AG04449 (cell line): ENCODE data around the gene STAT4.
A peak's percentile ranks its signal among the peaks of the same experiment; 100 is the strongest.

Experiments
- CTCF ChIA-PET: fragments of 350-600 bp; formaldehyde crosslinking; extraction: SDS; loops from one replicate; lab custom pipeline; 2021; ENCODE audit warnings: antibody characterized with exemption; lab: Yijun Ruan, JAX
- POLR2A ChIA-PET: fragments of 400-600, 350-600 bp; formaldehyde crosslinking; extraction: SDS; loops from one replicate; lab custom pipeline; 2020; ENCODE audit warnings: antibody characterized with exemption, inconsistent platforms; lab: Yijun Ruan, JAX
- DNase-seq: peaks from one replicate; pipeline ENCODE4 v3.0.0-alpha.2; 2010; ENCODE audit warnings: low read depth, low spot score
- H3K4me3 ChIP-seq: 2 replicates; pipeline ENCODE4 v1.5.1; 2011; ENCODE audit warnings: low read depth, mild to moderate bottlenecking, control low read depth, low read length
- TF ChIP-seq, protein P1 (sequence below): IDR thresholded peaks from one replicate; pipeline ENCODE4 v1.5.1; 2011; ENCODE audit warnings: mild to moderate bottlenecking, moderate library complexity, low read length, control low read depth, inconsistent platforms; ENCODE audit not compliant: insufficient read depth; ENCODE audit errors: missing control alignments

The STAT4 gene

DNA sequence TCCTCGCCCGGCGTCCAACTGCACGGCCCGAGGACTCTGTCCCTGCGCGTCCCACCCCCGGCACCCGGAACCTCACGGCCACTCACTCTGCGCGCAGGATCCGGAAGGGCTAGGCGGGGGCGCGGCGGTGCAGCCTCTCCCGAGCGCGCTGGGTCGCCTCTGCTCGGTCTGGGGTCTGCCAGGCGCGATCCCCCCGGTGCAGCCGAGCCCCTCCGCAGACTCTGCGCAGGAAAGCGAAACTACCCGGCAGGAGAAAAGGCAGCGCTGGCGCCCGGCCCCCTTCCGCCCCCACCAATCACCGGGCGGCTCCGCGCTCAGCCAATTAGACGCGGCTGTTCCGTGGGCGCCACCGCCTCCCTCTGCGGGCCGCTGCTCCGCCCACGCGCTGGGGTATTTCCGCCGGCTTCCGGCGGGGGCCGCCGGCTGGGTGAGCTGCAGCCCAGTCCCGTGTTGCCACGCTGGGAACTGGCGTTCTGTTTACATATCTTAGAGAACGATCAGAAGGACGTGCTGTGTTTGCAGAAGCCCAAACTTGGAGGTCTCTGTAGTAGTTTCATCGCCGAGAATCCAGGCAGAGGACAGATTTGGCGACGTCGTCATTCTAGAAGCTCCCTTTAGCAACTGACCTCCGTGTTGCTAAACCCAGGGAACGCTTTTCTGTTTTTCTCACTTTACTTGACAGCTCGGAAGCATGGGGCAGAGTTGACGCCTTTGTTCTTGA, 136.7 kb downstream of the STAT4 start, which contains the start of gene STAT1:
STAT1 (minus strand) TSS at position 240 of the 721 bp plus-strand sequence. CDS start 4,168 bp downstream, outside the sequence.
- peak; percentile 77 for DNase-seq
- TF ChIP-seq, protein P1, sequence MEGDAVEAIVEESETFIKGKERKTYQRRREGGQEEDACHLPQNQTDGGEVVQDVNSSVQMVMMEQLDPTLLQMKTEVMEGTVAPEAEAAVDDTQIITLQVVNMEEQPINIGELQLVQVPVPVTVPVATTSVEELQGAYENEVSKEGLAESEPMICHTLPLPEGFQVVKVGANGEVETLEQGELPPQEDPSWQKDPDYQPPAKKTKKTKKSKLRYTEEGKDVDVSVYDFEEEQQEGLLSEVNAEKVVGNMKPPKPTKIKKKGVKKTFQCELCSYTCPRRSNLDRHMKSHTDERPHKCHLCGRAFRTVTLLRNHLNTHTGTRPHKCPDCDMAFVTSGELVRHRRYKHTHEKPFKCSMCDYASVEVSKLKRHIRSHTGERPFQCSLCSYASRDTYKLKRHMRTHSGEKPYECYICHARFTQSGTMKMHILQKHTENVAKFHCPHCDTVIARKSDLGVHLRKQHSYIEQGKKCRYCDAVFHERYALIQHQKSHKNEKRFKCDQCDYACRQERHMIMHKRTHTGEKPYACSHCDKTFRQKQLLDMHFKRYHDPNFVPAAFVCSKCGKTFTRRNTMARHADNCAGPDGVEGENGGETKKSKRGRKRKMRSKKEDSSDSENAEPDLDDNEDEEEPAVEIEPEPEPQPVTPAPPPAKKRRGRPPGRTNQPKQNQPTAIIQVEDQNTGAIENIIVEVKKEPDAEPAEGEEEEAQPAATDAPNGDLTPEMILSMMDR: peak; percentile 2
- ChIA-PET CTCF (interaction anchor here (0.7 to 2.4 kb wide), 7 partner anchors 15 to 142 kb away, joined by 3 to 10 read pairs (median 4); no protein-coding TSS in a partner anchor), POLR2A (interaction anchor here (0.8 to 2.0 kb wide), 5 partner anchors 9 to 141 kb away, joined by 3 to 9 read pairs (median 3); no protein-coding TSS in a partner anchor)
- H3K4me3 ChIP-seq: peak within 1 kb of the TSS; percentile 95

DNA sequence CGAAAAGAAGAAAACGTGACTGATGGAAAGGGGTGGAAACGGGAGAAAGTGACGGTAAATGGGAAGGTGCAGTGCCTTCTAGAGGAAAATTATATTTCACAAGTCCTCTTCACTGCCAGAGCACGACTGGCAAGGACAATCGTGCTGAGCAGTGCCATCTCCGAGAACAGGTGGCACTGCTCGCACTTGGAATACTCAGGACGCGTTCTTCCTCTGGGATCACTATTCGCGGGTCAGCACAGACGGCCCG, 137.2 kb downstream of the STAT4 start:
- DNase-seq: no peak
- ChIA-PET POLR2A (interaction anchor here (0.8 to 2.0 kb wide), 2 partner anchors 9 to 142 kb away, joined by 3 to 6 read pairs; no protein-coding TSS in a partner anchor), CTCF (interaction anchor here (2.2 to 3.1 kb wide), 2 partner anchors 16 to 142 kb away, joined by 13 to 24 read pairs; no protein-coding TSS in a partner anchor)
- TF ChIP-seq, protein P1: no peak
- peak overlapping the region; percentile 95 for H3K4me3 ChIP-seq

DNA sequence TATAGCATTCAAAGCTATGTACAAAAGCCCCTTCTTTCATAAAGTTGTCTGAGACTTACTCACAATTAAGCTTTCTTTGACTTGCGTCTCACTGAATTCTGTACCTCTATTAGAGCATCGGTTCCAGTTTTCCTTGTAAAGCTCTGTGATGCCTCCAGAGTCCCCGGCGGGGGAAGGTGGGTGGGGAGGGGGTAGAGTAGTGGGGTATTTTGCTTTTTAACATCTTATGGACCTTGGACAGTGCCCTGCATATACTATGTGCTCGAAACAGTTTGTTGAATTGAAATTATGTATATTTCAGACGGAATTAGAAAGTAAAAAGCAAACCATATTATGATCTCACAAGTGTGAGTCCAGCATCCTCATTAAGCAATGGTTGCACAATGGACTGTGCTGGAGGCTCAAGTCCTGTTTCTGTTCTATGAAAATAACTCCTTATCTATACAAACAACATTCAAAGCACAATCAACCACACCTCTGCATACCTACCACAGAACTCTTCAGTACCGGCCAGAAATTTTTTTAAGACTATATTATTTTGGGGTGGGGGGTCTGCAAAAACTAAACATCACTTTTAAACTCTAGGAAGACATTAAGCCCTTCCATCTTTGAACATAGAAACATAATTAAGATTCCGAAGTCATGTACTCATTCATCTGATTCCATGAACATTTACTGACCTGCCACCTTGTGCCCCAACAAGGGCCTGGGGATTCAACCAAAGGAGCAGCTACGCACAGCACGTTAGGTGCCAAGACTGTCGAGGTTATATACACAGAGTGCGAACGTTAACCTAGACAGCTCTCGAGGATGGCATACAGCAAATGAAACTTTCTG, 137.7 kb downstream of the STAT4 start:
- POLR2A ChIA-PET: interaction anchor here (2.0 kb wide), 2 partner anchors 10 to 36 kb away, joined by 6 to 7 read pairs; no protein-coding TSS in a partner anchor
- peak overlapping the region; percentile 95 for H3K4me3 ChIP-seq
- CTCF ChIA-PET: interaction anchor here (1.0 to 3.5 kb wide), 6 partner anchors 10 to 145 kb away, joined by 3 to 24 read pairs (median 9); no protein-coding TSS in a partner anchor
- DNase-seq: no peak
- TF ChIP-seq, protein P1: no peak

DNA sequence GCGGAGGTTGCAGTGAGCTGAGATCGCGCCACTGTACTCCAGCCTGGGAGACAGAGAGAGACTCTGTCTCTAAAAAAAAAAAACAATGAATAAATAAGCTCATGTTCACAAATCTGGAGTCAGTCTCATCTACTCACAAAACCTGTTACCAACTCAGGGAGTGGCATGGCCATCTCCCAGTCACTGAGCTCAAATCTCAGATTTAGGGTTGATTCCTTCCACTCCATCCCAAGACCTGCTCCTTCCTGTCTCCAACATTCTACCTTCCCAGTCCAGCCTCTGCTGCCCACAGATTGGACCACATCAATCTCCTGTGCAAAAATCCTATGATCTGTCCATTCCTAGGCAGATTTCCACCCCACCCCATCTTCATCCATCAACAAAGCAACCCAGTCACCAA, 138.4 kb downstream of the STAT4 start:
- DNase-seq: no peak
- TF ChIP-seq, protein P1: no peak
- ChIA-PET CTCF (interaction anchor here (1.0 to 3.5 kb wide), 6 partner anchors 10 to 145 kb away, joined by 3 to 24 read pairs (median 9); no protein-coding TSS in a partner anchor), POLR2A (interaction anchor here (1.0 to 2.0 kb wide), 3 partner anchors 8 to 37 kb away, joined by 3 to 7 read pairs (median 4); no protein-coding TSS in a partner anchor)
- peak overlapping the region; percentile 95 for H3K4me3 ChIP-seq

DNA sequence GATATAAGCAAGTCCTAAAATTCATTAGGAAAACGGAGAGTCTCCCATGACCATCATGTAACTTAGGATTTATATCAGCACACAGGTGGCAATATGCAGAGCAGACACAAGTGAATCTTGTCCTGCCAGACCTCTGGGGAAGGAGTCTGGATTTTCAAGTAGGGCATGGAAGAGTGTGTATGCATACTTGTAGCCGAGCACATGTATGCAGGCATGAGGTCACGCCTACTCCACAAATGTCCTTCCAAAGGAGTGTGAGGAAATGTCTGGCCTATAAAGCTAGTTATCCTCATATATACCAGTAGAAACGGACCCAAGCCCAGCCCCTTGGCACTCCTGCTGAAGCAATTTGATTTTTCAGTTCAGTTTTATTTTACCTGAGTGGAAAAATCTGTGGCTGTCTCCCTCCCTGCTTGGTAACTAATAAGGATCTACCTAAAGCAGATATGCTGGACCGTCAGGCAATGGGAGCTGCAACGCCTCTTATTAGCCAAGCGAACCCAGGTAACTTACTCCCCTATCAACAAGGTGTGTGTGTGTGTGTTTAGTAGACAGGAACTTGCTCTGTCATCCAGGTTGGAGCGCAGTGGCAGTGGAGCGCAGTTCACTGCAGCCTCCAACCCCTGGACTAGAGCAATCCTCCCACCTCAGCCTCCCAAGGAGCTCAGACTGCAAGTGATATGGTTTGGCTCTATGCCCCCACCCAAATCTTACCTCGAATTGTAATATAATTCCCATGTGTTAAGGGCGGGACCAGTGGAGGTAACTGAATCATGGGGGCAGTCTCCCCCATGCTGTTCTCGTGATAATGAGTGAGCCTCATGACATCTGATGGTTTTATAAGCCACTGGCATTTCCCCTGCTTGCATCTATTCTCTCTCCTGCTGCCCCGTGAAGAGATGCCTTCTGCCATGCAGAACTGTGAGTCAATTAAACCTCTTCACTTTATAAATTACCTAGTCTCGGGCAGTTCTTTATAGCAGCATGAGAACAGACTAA, 139.6 kb downstream of the STAT4 start:
- ChIA-PET CTCF (interaction anchor here (1.1 to 3.5 kb wide), 5 partner anchors 9 to 491 kb away, joined by 4 to 24 read pairs (median 13); no protein-coding TSS in a partner anchor), POLR2A (interaction anchor here (1.0 to 2.0 kb wide), 4 partner anchors 9 to 38 kb away, joined by 3 to 7 read pairs (median 4); no protein-coding TSS in a partner anchor)
- TF ChIP-seq, protein P1: no peak
- peak overlapping the region; percentile 35 for H3K4me3 ChIP-seq
- no peak for DNase-seq
